ENCODE data around the gene TXNRD1.
"Not testable (repeated sequence)": the region's sequence is repeated elsewhere in the genome, so short reads cannot be mapped to it uniquely, and the experiment has no call there.

TXNRD1 gene

GRCh38 chr12:104319918-104320626 is 104.5 kb downstream of the TXNRD1 start:
- ChIA-PET CTCF (interaction anchor here (0.7 to 1.0 kb wide), 3 partner anchors 23 to 120 kb away, joined by 3 to 7 read pairs (median 4); partner anchors contain the start of gene TXNRD1), POLR2A (interaction anchor here (0.7 kb wide), 2 partner anchors 17 kb away, joined by 5 to 6 read pairs; partner anchors contain the start of gene EID3)
- Histone ChIP-seq H3K4me1 (ENCODE audit: control extremely low read depth in 1 of 4, control insufficient read depth in 4 of 4, insufficient read depth in 4 of 4, low read length in 3 of 4) (no peaks in the 10 kb centered on the region), H3K9me3 (ENCODE audit: control extremely low read depth in 1 of 5, control insufficient read depth in 4 of 5, insufficient read depth in 2 of 5, low read depth in 1 of 5, low read length in 4 of 5) (no peaks in the 10 kb centered on the region), H3K27ac (ENCODE audit: insufficient read depth in 1 of 2, low read depth in 1 of 2, low read length in 2 of 2, poor library complexity in 1 of 2, severe bottlenecking in 2 of 2) (peak overlapping the region in 1 of 2 experiments; percentile 14), H3K27me3 (replicated peaks in 2 of 5; ENCODE audit: control insufficient read depth in 4 of 5, insufficient read depth in 5 of 5, low read length in 4 of 5) (no peaks in the 10 kb centered on the region), H3K4me3 (ENCODE audit: control insufficient read depth in 1 of 7, extremely low read depth in 1 of 7, insufficient read depth in 4 of 7, low read depth in 2 of 7, low read length in 6 of 7) (no peak overlapping the region), H3K36me3 (ENCODE audit: control insufficient read depth in 4 of 4, insufficient read depth in 4 of 4, low read length in 3 of 4) (peaks cover 35 to 83% (median 63%) of the 10 kb centered on the region in 4 experiments)
- 100% methylated on average over 1 of the region's 1 CpG for WGBS (ENCODE audit: insufficient coverage)
- no peak for DNase-seq

GRCh38 chr12:104320627-104321024 is 105.0 kb downstream of the TXNRD1 start:
- no peak for DNase-seq
- Histone ChIP-seq H3K27ac (ENCODE audit: insufficient read depth in 1 of 2, low read depth in 1 of 2, low read length in 2 of 2, poor library complexity in 1 of 2, severe bottlenecking in 2 of 2) (no peak overlapping the region), H3K4me1 (ENCODE audit: control extremely low read depth in 1 of 4, control insufficient read depth in 4 of 4, insufficient read depth in 4 of 4, low read length in 3 of 4) (no peaks in the 10 kb centered on the region), H3K4me3 (ENCODE audit: control insufficient read depth in 1 of 7, extremely low read depth in 1 of 7, insufficient read depth in 4 of 7, low read depth in 2 of 7, low read length in 6 of 7) (no peak overlapping the region), H3K27me3 (replicated peaks in 2 of 5; ENCODE audit: control insufficient read depth in 4 of 5, insufficient read depth in 5 of 5, low read length in 4 of 5) (no peaks in the 10 kb centered on the region), H3K36me3 (ENCODE audit: control insufficient read depth in 4 of 4, insufficient read depth in 4 of 4, low read length in 3 of 4) (peaks cover 35 to 83% (median 63%) of the 10 kb centered on the region in 4 experiments), H3K9me3 (ENCODE audit: control extremely low read depth in 1 of 5, control insufficient read depth in 4 of 5, insufficient read depth in 2 of 5, low read depth in 1 of 5, low read length in 4 of 5) (no peaks in the 10 kb centered on the region)
- ChIA-PET POLR2A (interaction anchor here (0.7 kb wide), 2 partner anchors 16 to 17 kb away, joined by 5 to 6 read pairs; partner anchors contain the start of gene EID3), CTCF (interaction anchor here (0.7 to 1.0 kb wide), 3 partner anchors 22 to 120 kb away, joined by 3 to 7 read pairs (median 4); partner anchors contain the start of gene TXNRD1)

- no peak overlapping the region for H3K27ac ChIP-seq (ENCODE audit: insufficient read depth in 1 of 2, low read depth in 1 of 2, low read length in 2 of 2, poor library complexity in 1 of 2, severe bottlenecking in 2 of 2)
- DNase-seq, result no peak
- no peaks in the 10 kb centered on the region for H3K4me1 ChIP-seq (ENCODE audit: control extremely low read depth in 1 of 4, control insufficient read depth in 4 of 4, insufficient read depth in 4 of 4, low read length in 3 of 4)
- no peak overlapping the region for H3K4me3 ChIP-seq (ENCODE audit: control insufficient read depth in 1 of 7, extremely low read depth in 1 of 7, insufficient read depth in 4 of 7, low read depth in 2 of 7, low read length in 6 of 7)
- H3K9me3 ChIP-seq (ENCODE audit: control extremely low read depth in 1 of 5, control insufficient read depth in 4 of 5, insufficient read depth in 2 of 5, low read depth in 1 of 5, low read length in 4 of 5), result no peaks in the 10 kb centered on the region
- no CpG with 5 or more reads among the region's 1 CpG for WGBS (ENCODE audit: insufficient coverage)
- peaks cover 37 to 81% (median 66%) of the 10 kb centered on the region in 4 experiments for H3K36me3 ChIP-seq (ENCODE audit: control insufficient read depth in 4 of 4, insufficient read depth in 4 of 4, low read length in 3 of 4)
- no peaks in the 10 kb centered on the region for H3K27me3 ChIP-seq (replicated peaks in 2 of 5; ENCODE audit: control insufficient read depth in 4 of 5, insufficient read depth in 5 of 5, low read length in 4 of 5)
- ChIA-PET POLR2A (interaction anchor here (1.3 kb wide), 1 partner anchor 19 kb away, joined by 3 read pairs; no protein-coding TSS in a partner anchor), CTCF (interaction anchor here (1.1 kb wide), 1 partner anchor 21 kb away, joined by 4 read pairs; no protein-coding TSS in a partner anchor)
Observed at GRCh38 chr12:104321949-104322348, 106.4 kb downstream of the TXNRD1 start.

GRCh38 chr12:104322533-104322932 is 107.0 kb downstream of the TXNRD1 start:
- H3K4me1 ChIP-seq (ENCODE audit: control extremely low read depth in 1 of 4, control insufficient read depth in 4 of 4, insufficient read depth in 4 of 4, low read length in 3 of 4); H3K9me3 ChIP-seq (ENCODE audit: control extremely low read depth in 1 of 5, control insufficient read depth in 4 of 5, insufficient read depth in 2 of 5, low read depth in 1 of 5, low read length in 4 of 5); DNase-seq; H3K27ac ChIP-seq (ENCODE audit: insufficient read depth in 1 of 2, low read depth in 1 of 2, low read length in 2 of 2, poor library complexity in 1 of 2, severe bottlenecking in 2 of 2); H3K27me3 ChIP-seq (replicated peaks in 2 of 5; ENCODE audit: control insufficient read depth in 4 of 5, insufficient read depth in 5 of 5, low read length in 4 of 5); H3K4me3 ChIP-seq (ENCODE audit: control insufficient read depth in 1 of 7, extremely low read depth in 1 of 7, insufficient read depth in 4 of 7, low read depth in 2 of 7, low read length in 6 of 7): not testable (repeated sequence)
- POLR2A ChIA-PET, result interaction anchor here (1.3 kb wide), 1 partner anchor 20 kb away, joined by 3 read pairs; no protein-coding TSS in a partner anchor
- WGBS (ENCODE audit: insufficient coverage), result 100% methylated on average over 1 of the region's 2 CpGs
- CTCF ChIA-PET, result interaction anchor here (1.1 kb wide), 1 partner anchor 21 kb away, joined by 4 read pairs; no protein-coding TSS in a partner anchor
- peaks cover 40 to 81% (median 65%) of the 10 kb centered on the region in 4 experiments for H3K36me3 ChIP-seq (ENCODE audit: control insufficient read depth in 4 of 4, insufficient read depth in 4 of 4, low read length in 3 of 4)

- H3K4me1 ChIP-seq (ENCODE audit: control extremely low read depth in 1 of 4, control insufficient read depth in 4 of 4, insufficient read depth in 4 of 4, low read length in 3 of 4), result no peaks in the 10 kb centered on the region
- ChIA-PET CTCF (interaction anchor here (1.0 to 1.1 kb wide), 2 partner anchors 12 to 15 kb away, joined by 3 to 4 read pairs; no protein-coding TSS in a partner anchor), POLR2A (no interaction called here)
- 100% methylated on average over 1 of the region's 1 CpG for WGBS (ENCODE audit: insufficient coverage)
- no peak overlapping the region for H3K4me3 ChIP-seq (ENCODE audit: control insufficient read depth in 1 of 7, extremely low read depth in 1 of 7, insufficient read depth in 4 of 7, low read depth in 2 of 7, low read length in 6 of 7)
- H3K36me3 ChIP-seq (ENCODE audit: control insufficient read depth in 4 of 4, insufficient read depth in 4 of 4, low read length in 3 of 4), result peaks cover 38 to 78% (median 66%) of the 10 kb centered on the region in 4 experiments
- DNase-seq, result no peak
- no peak overlapping the region for H3K27ac ChIP-seq (ENCODE audit: insufficient read depth in 1 of 2, low read depth in 1 of 2, low read length in 2 of 2, poor library complexity in 1 of 2, severe bottlenecking in 2 of 2)
- no peaks in the 10 kb centered on the region for H3K9me3 ChIP-seq (ENCODE audit: control extremely low read depth in 1 of 5, control insufficient read depth in 4 of 5, insufficient read depth in 2 of 5, low read depth in 1 of 5, low read length in 4 of 5)
- H3K27me3 ChIP-seq (replicated peaks in 2 of 5; ENCODE audit: control insufficient read depth in 4 of 5, insufficient read depth in 5 of 5, low read length in 4 of 5), result no peaks in the 10 kb centered on the region
Observed at GRCh38 chr12:104323899-104324298, 108.3 kb downstream of the TXNRD1 start.

GRCh38 chr12:104328278-104328677 is 112.7 kb downstream of the TXNRD1 start:
- ChIA-PET CTCF (interaction anchor here (0.9 kb wide), 1 partner anchor 16 kb away, joined by 3 read pairs; no protein-coding TSS in a partner anchor), POLR2A (interaction anchor here (0.6 kb wide), 1 partner anchor 10 kb away, joined by 5 read pairs; no protein-coding TSS in a partner anchor)
- not testable (repeated sequence) for H3K27me3 ChIP-seq (replicated peaks in 2 of 5; ENCODE audit: control insufficient read depth in 4 of 5, insufficient read depth in 5 of 5, low read length in 4 of 5); H3K9me3 ChIP-seq (ENCODE audit: control extremely low read depth in 1 of 5, control insufficient read depth in 4 of 5, insufficient read depth in 2 of 5, low read depth in 1 of 5, low read length in 4 of 5); H3K27ac ChIP-seq (ENCODE audit: insufficient read depth in 1 of 2, low read depth in 1 of 2, low read length in 2 of 2, poor library complexity in 1 of 2, severe bottlenecking in 2 of 2); H3K4me1 ChIP-seq (ENCODE audit: control extremely low read depth in 1 of 4, control insufficient read depth in 4 of 4, insufficient read depth in 4 of 4, low read length in 3 of 4); DNase-seq; H3K4me3 ChIP-seq (ENCODE audit: control insufficient read depth in 1 of 7, extremely low read depth in 1 of 7, insufficient read depth in 4 of 7, low read depth in 2 of 7, low read length in 6 of 7)
- peaks cover 21 to 64% (median 46%) of the 10 kb centered on the region in 4 experiments for H3K36me3 ChIP-seq (ENCODE audit: control insufficient read depth in 4 of 4, insufficient read depth in 4 of 4, low read length in 3 of 4)
- 98% methylated on average over 5 of the region's 6 CpGs for WGBS (ENCODE audit: insufficient coverage)

- WGBS (ENCODE audit: insufficient coverage), result no CpG with 5 or more reads among the region's 1 CpG
- Histone ChIP-seq H3K27ac (ENCODE audit: insufficient read depth in 1 of 2, low read depth in 1 of 2, low read length in 2 of 2, poor library complexity in 1 of 2, severe bottlenecking in 2 of 2) (no peak overlapping the region), H3K4me3 (ENCODE audit: control insufficient read depth in 1 of 7, extremely low read depth in 1 of 7, insufficient read depth in 4 of 7, low read depth in 2 of 7, low read length in 6 of 7) (no peak overlapping the region), H3K4me1 (ENCODE audit: control extremely low read depth in 1 of 4, control insufficient read depth in 4 of 4, insufficient read depth in 4 of 4, low read length in 3 of 4) (no peaks in the 10 kb centered on the region), H3K9me3 (ENCODE audit: control extremely low read depth in 1 of 5, control insufficient read depth in 4 of 5, insufficient read depth in 2 of 5, low read depth in 1 of 5, low read length in 4 of 5) (no peaks in the 10 kb centered on the region), H3K36me3 (ENCODE audit: control insufficient read depth in 4 of 4, insufficient read depth in 4 of 4, low read length in 3 of 4) (peaks cover 22 to 67% (median 50%) of the 10 kb centered on the region in 4 experiments), H3K27me3 (replicated peaks in 2 of 5; ENCODE audit: control insufficient read depth in 4 of 5, insufficient read depth in 5 of 5, low read length in 4 of 5) (no peaks in the 10 kb centered on the region)
- ChIA-PET POLR2A (no interaction called here), CTCF (interaction anchor here (0.8 to 0.9 kb wide), 2 partner anchors 15 to 16 kb away, joined by 3 read pairs; no protein-coding TSS in a partner anchor)
- DNase-seq, result no peak
Observed at GRCh38 chr12:104328790-104329189, 113.2 kb downstream of the TXNRD1 start.
